IMR-90 (cell line): ENCODE data around the gene NOSTRIN. TPM values are rescaled to one million over a fixed set of nuclear protein-coding genes. Genes with fewer than 3 reads are reported as not detected.

Experiments
- ATAC-seq: fragments of 200-7000 bp; cut with Tn5 transposase; 2 replicates; pipeline ENCODE4 v1.9.1; 2020; ENCODE audit warnings: low read depth, mild to moderate bottlenecking, moderate library complexity
- BruUV-seq: library from RNA; stranded (reverse); fragments of 400-500 nt; replicated peaks from 2 replicates; lab custom pipeline; 2021; lab: Mats Ljungman, UMichigan
- CTCF ChIA-PET: fragments of 300-600 bp; formaldehyde crosslinking; extraction: SDS; loops from one replicate; lab custom pipeline; 2021; ENCODE audit warnings: antibody characterized with exemption; lab: Yijun Ruan, JAX
- POLR2A ChIA-PET: fragments of 300-600 bp; sonication (Branson Sonifier 250); formaldehyde crosslinking; loops from one replicate; lab custom pipeline; 2022; ENCODE audit warnings: antibody characterized with exemption; ENCODE audit not compliant: unreplicated experiment; lab: Charles Lee
- DNase-seq: peaks from one replicate; pipeline ENCODE4 v3.0.0; 2013
- H2AFZ ChIP-seq: replicated peaks from 2 replicates; pipeline ENCODE3; 2013; ENCODE audit warnings: low read length, mild to moderate bottlenecking; ENCODE audit not compliant: poor library complexity
- H2AK5ac ChIP-seq: 2 replicates; pipeline ENCODE4 v1.6.1; 2013; ENCODE audit warnings: low read depth, low read length, inconsistent platforms
- H2AK9ac ChIP-seq: replicated peaks from 2 replicates; pipeline ENCODE3; 2013; ENCODE audit warnings: mild to moderate bottlenecking, low read depth, low read length, moderate library complexity; ENCODE audit not compliant: poor library complexity
- H2BK120ac ChIP-seq: 2 replicates; pipeline ENCODE4 v1.6.1; 2013; ENCODE audit warnings: low read depth, low read length, inconsistent platforms
- H2BK15ac ChIP-seq: 3 replicates; pipeline ENCODE4 v1.6.1; 2013; ENCODE audit warnings: low read depth, low read length, inconsistent platforms
- H2BK20ac ChIP-seq: 2 replicates; pipeline ENCODE4 v1.6.1; 2013; ENCODE audit warnings: low read depth, mild to moderate bottlenecking, inconsistent platforms, low read length, moderate library complexity
- H2BK5ac ChIP-seq: 2 replicates; pipeline ENCODE4 v1.6.1; 2013; ENCODE audit warnings: mild to moderate bottlenecking, low read depth, low read length, inconsistent platforms; ENCODE audit not compliant: poor library complexity, severe bottlenecking
- H3K14ac ChIP-seq: replicated peaks from 2 replicates; pipeline ENCODE4 v1.6.1; 2013; ENCODE audit warnings: low read depth, low read length, inconsistent platforms
- H3K18ac ChIP-seq: 2 replicates; pipeline ENCODE4 v1.6.1; 2013; ENCODE audit warnings: low read depth, low read length, control low read depth
- H3K23ac ChIP-seq: 2 replicates; pipeline ENCODE4 v1.6.1; 2013; ENCODE audit warnings: low read depth, low read length, inconsistent platforms
- H3K27ac ChIP-seq: 2 replicates; pipeline ENCODE4 v1.5.1; 2013; ENCODE audit warnings: mild to moderate bottlenecking, control low read depth, low read length; ENCODE audit not compliant: insufficient read depth
- H3K27me3 ChIP-seq: 2 replicates; pipeline ENCODE4 v1.6.1; 2013; ENCODE audit warnings: low read length; ENCODE audit not compliant: control insufficient read depth, insufficient read depth
- H3K36me3 ChIP-seq: 2 replicates; pipeline ENCODE4 v1.6.1; 2013; ENCODE audit warnings: low read length, mixed read lengths; ENCODE audit not compliant: control insufficient read depth, insufficient read depth
- H3K4ac ChIP-seq: 2 replicates; pipeline ENCODE4 v1.6.1; 2013; ENCODE audit warnings: low read depth, low read length, inconsistent platforms
- H3K4me1 ChIP-seq: 2 replicates; pipeline ENCODE4 v1.6.1; 2013; ENCODE audit warnings: low read length, mixed read lengths; ENCODE audit not compliant: control insufficient read depth, insufficient read depth
- H3K4me2 ChIP-seq: 2 replicates; pipeline ENCODE4 v1.6.1; 2013; ENCODE audit warnings: low read depth, mild to moderate bottlenecking, control low read depth, low read length, moderate library complexity
- H3K4me3 ChIP-seq: 2 replicates; pipeline ENCODE4 v1.5.1; 2013; ENCODE audit warnings: low read depth, mild to moderate bottlenecking, control low read depth, low read length, moderate library complexity; ENCODE audit not compliant: insufficient read depth
- H3K56ac ChIP-seq: 2 replicates; pipeline ENCODE4 v1.6.1; 2013; ENCODE audit warnings: low read length, inconsistent platforms; ENCODE audit not compliant: insufficient read depth; ENCODE audit errors: extremely low read depth
- H3K79me1 ChIP-seq, 2 experiments: 2 replicates each; pipeline ENCODE4 v1.6.1; 2013; ENCODE audit warnings: low read length in 2 of 2, inconsistent platforms in 1 of 2, low read depth in 1 of 2
- H3K9ac ChIP-seq: 2 replicates; pipeline ENCODE4 v1.6.1; 2013; ENCODE audit warnings: low read depth, low read length, control low read depth
- H3K9me1 ChIP-seq: 2 replicates; pipeline ENCODE4 v1.6.1; 2013; ENCODE audit warnings: low read length, inconsistent platforms; ENCODE audit not compliant: insufficient read depth
- H3K9me3 ChIP-seq: 2 replicates; pipeline ENCODE4 v1.6.1; 2013; ENCODE audit warnings: low read length; ENCODE audit not compliant: control insufficient read depth, insufficient read depth
- H4K20me1 ChIP-seq: 2 replicates; pipeline ENCODE4 v1.6.1; 2013; ENCODE audit warnings: low read length, inconsistent platforms; ENCODE audit not compliant: insufficient read depth
- H4K5ac ChIP-seq: 2 replicates; pipeline ENCODE4 v1.6.1; 2013; ENCODE audit warnings: mild to moderate bottlenecking, low read depth, low read length, control low read depth
- H4K8ac ChIP-seq, 2 experiments: 2 replicates each; pipeline ENCODE4 v1.6.1; 2013; ENCODE audit warnings: low read depth in 2 of 2, low read length in 2 of 2, control low read depth in 1 of 2, inconsistent platforms in 1 of 2
- H4K91ac ChIP-seq: 2 replicates; pipeline ENCODE4 v1.6.1; 2013; ENCODE audit warnings: low read depth, low read length, inconsistent platforms; ENCODE audit not compliant: insufficient read depth
- BHLHE40 ChIP-seq: fragments of 150-350 bp; IDR thresholded peaks from 2 replicates; pipeline ENCODE4 v1.6.1; 2016; ENCODE audit warnings: mild to moderate bottlenecking, low read depth, low read length
- RCOR1 ChIP-seq: IDR thresholded peaks from 2 replicates; pipeline ENCODE4 v1.6.1; 2012; ENCODE audit warnings: mild to moderate bottlenecking, low read length, improper control_type of control experiment; ENCODE audit not compliant: insufficient replicate concordance
- WGBS, 2 experiments: methylation state at CpG; one replicate each; pipeline versions ENCODE4 v1.1.5 to v1.1.7; 2013; ENCODE audit warnings: missing lambda C conversion rate in 2 of 2; ENCODE audit not compliant: insufficient read length in 1 of 2; ENCODE audit errors: extremely low coverage in 2 of 2; 5-methylcytosine and 5-hydroxymethylcytosine counted together
- dilution Hi-C: fragments of 300-500 bp; cut with HindIII; formaldehyde crosslinking; loops from one replicate; pipeline ENCODE4 v1.14.3; 2018; ENCODE audit warnings: low sequenced_read_pairs; ENCODE audit not compliant: unreplicated experiment
- in situ Hi-C: fragments of 300-500 bp; cut with MboI; formaldehyde crosslinking; loops from 3 replicates; pipeline ENCODE4 v1.14.3; 2019; ENCODE audit warnings: low sequenced_read_pairs, inconsistent platforms, mixed read lengths
- intact Hi-C: fragments of 100-400 bp; cut with micrococcal nuclease; formaldehyde crosslinking; loops from 2 replicates; pipeline ENCODE4 v1.10.0; 2022
- polyA plus RNA-seq, 3 experiments: library from polyadenylated mRNA; depleted of rRNA; stranded (reverse); fragments of >200 nt; gene quantifications; 2 replicates each; pipeline ENCODE4 v1.2.3, GENCODE V29; 2012; ENCODE audit warnings: low replicate concordance in 1 of 3
- total RNA-seq: library from RNA; depleted of rRNA; stranded (reverse); fragments of >200 nt; gene quantifications from 2 replicates; pipeline ENCODE4 v1.2.3, GENCODE V29; 2012
- TF ChIP-seq, protein P1 (sequence below): conservative IDR thresholded peaks from 2 replicates; pipeline ENCODE4 v1.5.1; 2012; ENCODE audit warnings: mild to moderate bottlenecking, low read depth, low read length, improper control_type of control experiment
- TF ChIP-seq, protein P2 (sequence below): fragments of 150-350 bp; IDR thresholded peaks from 2 replicates; pipeline ENCODE4 v1.6.1; 2017; ENCODE audit warnings: mild to moderate bottlenecking, antibody characterized with exemption, low read length, low read depth

The NOSTRIN gene
- total and polyA plus RNA-seq, 2 of the 4 experiments (the other 2 are of a cell fraction) = 0.15 to 0.18 TPM

DNA sequence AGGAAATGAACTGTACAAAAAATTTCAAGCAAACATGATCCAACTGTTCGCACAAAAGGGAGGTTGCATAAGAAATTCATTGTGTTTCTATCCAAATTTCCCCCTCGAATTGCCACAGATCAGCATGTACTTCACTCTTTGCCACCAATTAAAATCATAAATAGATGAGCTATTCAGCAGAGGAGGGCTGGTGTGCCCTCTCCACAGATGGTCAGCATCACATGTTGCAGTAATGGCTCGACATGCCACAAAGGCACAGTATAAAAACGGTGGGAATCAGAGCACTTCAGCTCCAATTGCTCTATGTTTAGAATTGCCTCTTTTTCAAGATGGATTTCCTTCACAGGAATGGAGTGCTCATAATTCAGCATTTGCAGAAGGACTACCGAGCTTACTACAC, 98.6 kb downstream of the NOSTRIN start, which contains the start of gene G6PC2:
Gene G6PC2, plus strand, starts transcription at position 289 of the 400 bp plus-strand sequence. Its CDS starts 41 bp downstream, at position 330.
- Histone ChIP-seq H3K18ac (no peak within 1 kb of the TSS), H4K91ac (no peak within 1 kb of the TSS), H4K8ac (no peak within 1 kb of the TSS), H2AK9ac (no peak within 1 kb of the TSS), H3K14ac (no peak within 1 kb of the TSS), H2BK120ac (no peak within 1 kb of the TSS), H3K79me1 (no peaks in the 10 kb centered on the region), H2BK5ac (no peak within 1 kb of the TSS), H3K23ac (no peak within 1 kb of the TSS), H2BK20ac (no peak within 1 kb of the TSS), H3K27me3 (0 out of 2 replicates have a peak, but pooled peaks cover 1% of the 10 kb centered on the region), H4K20me1 (no peaks in the 10 kb centered on the region), H2AFZ (no peak within 1 kb of the TSS), H3K36me3 (no peaks in the 10 kb centered on the region), H3K4me3 (no peak within 1 kb of the TSS), H3K4me1 (no peaks in the 10 kb centered on the region), H3K4ac (no peak within 1 kb of the TSS), H4K5ac (no peak within 1 kb of the TSS), H3K56ac (no peak within 1 kb of the TSS), H2BK15ac (no peak within 1 kb of the TSS), H3K27ac (no peak within 1 kb of the TSS), H3K9me3 (no peaks in the 10 kb centered on the region), H3K9me1 (no peaks in the 10 kb centered on the region), H3K9ac (no peak within 1 kb of the TSS), H2AK5ac (no peak within 1 kb of the TSS), H3K4me2 (no peak within 1 kb of the TSS)
- no peak for DNase-seq
- POLR2A ChIA-PET = no interaction called here
- intact Hi-C loops (no loop called here), dilution Hi-C loops (no loop called here), in situ Hi-C loops (no loop called here)
- no peak for ATAC-seq
- TF ChIP-seq BHLHE40 = no peak
- TF ChIP-seq, protein P1, sequence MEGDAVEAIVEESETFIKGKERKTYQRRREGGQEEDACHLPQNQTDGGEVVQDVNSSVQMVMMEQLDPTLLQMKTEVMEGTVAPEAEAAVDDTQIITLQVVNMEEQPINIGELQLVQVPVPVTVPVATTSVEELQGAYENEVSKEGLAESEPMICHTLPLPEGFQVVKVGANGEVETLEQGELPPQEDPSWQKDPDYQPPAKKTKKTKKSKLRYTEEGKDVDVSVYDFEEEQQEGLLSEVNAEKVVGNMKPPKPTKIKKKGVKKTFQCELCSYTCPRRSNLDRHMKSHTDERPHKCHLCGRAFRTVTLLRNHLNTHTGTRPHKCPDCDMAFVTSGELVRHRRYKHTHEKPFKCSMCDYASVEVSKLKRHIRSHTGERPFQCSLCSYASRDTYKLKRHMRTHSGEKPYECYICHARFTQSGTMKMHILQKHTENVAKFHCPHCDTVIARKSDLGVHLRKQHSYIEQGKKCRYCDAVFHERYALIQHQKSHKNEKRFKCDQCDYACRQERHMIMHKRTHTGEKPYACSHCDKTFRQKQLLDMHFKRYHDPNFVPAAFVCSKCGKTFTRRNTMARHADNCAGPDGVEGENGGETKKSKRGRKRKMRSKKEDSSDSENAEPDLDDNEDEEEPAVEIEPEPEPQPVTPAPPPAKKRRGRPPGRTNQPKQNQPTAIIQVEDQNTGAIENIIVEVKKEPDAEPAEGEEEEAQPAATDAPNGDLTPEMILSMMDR = no peak
- TF ChIP-seq, protein P2, sequence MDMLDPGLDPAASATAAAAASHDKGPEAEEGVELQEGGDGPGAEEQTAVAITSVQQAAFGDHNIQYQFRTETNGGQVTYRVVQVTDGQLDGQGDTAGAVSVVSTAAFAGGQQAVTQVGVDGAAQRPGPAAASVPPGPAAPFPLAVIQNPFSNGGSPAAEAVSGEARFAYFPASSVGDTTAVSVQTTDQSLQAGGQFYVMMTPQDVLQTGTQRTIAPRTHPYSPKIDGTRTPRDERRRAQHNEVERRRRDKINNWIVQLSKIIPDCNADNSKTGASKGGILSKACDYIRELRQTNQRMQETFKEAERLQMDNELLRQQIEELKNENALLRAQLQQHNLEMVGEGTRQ = no peak
- TF ChIP-seq RCOR1 = no peak
- no TSS peak for BruUV-seq
- 49% methylated on average over 2 of the region's 5 CpGs; no CpG with 5 or more reads in 1 of the 2 experiments for WGBS, 2 experiments
- CTCF ChIA-PET = no interaction called here
